Measurements from ENCODE around the gene GALNT2.

GALNT2 gene

GRCh38 chr1:230220478-230220877 lies 153.4 kb downstream of the GALNT2 start:
- no peak for DNase-seq

GRCh38 chr1:230220907-230221306 lies 153.9 kb downstream of the GALNT2 start:
- no peak for DNase-seq

GRCh38 chr1:230222678-230223077 lies 155.6 kb downstream of the GALNT2 start:
- DNase-seq, result no peak

DNA sequence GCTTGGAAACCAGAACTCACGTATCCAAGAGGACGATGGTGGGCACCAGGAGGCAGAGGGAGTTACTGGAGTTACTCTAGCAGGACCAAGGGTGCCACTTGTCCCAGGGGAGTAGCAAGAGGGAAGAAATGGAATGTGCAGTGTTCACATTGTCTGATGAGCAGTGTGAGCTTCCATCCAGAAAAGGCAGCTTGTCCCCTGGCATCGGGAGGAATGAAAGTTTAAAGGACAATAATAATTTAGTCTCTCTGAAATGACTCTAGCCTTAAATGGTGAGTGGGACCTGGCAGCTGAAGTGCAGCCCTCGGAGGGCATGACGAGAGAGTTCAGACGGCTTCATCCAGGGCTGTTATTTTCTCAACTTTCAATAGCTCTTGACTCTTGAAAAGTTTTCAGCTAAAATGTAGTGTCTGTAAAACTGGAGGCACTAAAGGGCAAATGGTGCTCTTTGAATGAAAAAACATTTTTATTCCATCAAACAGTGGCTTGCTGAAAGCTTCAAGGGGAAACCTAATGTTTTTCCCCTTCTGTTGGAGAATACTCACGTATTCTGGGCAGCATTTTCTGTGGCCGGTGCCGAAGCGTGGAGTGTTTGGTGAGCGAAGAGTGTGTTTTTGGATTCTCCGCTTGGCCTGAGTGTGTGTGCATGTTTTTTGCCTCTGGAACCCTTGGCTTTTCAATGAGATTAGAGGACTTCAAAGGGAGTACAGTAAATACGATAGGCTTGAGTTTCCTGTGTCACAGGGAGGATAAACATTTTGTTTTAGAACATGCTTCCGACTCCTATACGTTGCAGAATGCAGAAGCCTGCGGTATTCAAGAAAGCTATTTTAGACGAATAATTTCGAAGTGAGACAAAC lies 157.3 kb downstream of the GALNT2 start:
- no peak for DNase-seq

DNA sequence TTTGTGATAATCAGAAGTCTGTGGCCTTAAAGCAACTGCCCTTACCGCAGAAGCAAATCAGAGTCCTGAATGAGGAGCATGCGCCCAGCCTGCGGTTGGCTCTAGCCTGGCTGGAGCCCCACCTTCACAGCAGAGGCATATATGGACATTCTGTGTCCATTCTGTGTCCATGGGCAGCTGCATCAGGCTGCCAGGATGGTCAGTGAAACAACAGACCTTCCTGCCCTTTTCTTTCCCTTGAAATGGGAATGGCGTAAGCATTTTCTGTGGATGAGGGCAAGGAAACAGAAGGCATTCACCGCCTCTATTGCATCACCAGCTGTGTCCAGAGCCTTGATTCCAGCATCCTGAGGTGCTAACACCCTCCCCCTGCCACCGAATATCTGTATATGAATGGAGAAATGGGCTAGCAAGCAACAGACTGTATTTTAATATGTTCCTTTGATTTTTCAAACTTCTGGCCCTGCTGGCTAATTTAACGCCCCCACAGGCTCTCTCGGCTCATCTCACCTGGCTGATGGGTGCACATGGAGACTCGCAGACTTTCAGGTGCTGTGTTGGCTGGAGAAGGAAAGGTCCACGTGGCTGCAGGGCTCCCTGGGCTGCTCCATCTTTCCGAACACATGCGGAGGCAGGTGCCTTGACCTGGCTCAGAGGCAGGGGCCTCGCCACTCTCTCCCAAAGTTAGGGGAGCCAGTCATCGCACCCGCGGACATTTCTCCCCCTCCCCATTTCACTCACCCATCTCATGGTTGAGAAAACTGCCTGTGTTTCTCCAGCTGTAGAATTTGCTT lies 159.2 kb downstream of the GALNT2 start:
- DNase-seq, result no peak

DNA sequence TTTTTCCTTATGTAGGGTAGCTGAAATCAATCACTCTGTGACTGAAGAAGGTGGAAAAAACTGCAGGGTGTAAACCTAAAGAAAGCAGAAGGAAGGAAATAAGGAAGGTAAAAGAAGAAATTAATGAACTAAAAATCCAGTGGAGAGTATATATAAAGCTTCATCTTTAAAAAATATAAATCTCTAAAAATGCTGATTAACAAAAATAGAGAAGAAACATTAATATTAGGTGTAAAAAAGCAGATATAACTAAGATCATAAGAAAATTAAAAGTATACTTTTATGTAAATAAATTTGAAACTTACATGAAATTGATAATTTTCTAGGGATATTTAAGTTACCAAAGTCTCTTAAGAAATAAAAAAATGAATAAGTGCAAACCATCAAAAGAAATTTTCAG lies 159.8 kb downstream of the GALNT2 start:
- no peak for DNase-seq

DNA sequence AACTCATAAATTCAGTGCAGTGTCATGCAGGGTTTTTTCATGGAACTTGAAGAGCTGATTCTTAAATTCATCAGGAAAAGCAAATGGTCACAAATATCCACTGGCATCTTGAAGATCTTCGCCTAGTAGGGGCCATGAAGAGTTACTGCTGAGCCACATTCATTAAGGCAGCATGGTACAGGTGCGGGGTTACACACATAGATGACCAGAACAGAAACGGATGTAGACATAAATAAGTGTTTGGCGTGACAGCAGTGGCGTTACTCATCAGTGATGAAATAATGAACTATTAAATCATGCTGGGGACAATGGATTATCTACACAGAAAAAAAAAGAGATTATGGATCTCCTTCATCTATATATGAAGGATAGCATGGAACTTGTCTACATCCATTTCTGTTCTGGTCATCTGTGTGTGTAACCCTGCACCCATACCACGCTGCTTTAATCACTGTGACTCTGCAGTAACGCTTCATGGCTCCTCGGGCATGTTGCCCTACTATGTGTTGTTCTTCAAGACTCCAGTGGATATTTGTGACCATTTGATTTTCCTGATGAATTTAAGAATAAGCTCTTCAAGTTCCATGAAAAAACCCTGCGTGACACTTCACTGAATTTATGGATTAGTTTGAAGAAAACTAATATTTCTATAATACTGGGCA lies 161.3 kb downstream of the GALNT2 start:
- no peak for DNase-seq

DNA sequence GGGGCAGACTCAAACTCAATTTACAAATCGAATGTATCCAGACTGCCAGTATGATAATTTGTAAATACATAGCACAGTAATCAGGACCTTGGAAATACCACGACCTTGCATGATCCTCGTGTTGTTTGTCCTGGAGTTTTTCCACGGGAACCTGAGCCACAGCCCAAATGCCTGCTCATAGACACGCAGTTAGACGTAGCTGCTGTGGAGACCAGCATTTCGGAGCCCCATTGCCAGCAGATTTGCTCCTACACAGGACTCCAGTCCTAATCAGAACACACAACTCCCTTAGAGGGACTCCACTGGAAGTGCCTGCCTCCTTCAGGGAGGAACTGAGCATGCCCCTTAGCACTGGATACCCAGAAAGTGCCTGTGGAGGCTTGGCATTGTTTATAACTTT lies 163.2 kb downstream of the GALNT2 start:
- DNase-seq, result no peak

- no peak for DNase-seq
These were observed 164.1 kb downstream of the GALNT2 start for GRCh38 chr1:230230948-230231773.

DNA sequence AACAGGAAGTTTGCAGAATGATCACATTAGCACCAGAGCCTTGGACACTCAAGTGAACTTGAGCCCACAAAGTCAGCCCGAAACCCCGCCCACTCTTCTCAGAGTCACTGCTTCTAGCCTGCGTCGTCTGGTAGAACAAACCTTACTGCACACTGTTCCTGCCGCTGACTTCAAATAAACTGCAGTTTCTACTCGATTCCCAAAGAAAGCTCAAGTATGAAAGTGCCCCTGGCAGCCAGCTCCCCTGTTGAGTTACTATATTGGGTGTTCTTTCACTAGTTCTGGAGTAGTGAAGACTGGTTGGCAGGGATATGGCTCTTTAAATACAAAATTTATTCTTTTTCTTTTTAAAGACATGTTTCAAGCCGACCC lies 164.7 kb downstream of the GALNT2 start:
- DNase-seq, result no peak

DNA sequence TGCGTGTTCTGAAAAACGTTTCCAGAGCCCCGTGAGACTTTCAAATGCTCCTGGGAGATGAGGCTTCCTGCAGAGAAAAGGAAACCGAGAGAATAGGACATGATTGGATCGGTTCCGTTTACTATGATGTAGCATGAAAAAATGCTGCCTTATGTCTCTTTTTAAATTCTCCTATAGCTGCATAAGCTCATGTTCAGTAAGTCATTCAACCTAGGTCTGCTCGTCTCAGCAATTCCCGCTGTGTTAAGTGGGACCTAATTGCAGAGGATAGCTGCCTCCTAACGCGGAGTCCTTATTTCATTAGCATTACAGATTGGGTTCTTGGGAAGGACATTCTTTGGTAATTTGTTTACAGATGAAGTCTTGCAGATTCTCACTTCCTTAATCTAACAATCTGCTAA lies 165.3 kb downstream of the GALNT2 start:
- DNase-seq, result no peak

GRCh38 chr1:230233786-230234185 lies 166.7 kb downstream of the GALNT2 start:
- no peak for DNase-seq

DNA sequence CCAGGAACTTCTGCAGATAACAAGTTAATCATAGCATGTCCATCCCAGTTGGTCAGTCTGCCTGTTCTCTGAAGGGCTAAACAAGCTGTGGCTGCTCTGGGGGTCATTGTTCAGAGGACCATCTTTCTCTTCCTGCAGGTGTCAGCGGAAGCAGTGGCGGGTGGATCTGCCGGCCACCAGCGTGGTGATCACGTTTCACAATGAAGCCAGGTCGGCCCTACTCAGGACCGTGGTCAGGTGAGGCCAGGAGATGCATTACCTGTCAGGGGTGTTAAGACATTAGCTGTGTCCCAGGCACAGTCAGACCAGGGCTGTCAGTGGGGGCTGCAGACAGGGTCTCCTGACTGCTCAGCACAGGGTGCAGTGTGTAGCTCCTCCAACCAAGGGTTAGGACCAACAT lies 168.8 kb downstream of the GALNT2 start:
- DNase-seq, result no peak

- no peak for DNase-seq
These were observed 169.4 kb downstream of the GALNT2 start for GRCh38 chr1:230236301-230237008.

GRCh38 chr1:230237009-230237370 lies 170.0 kb downstream of the GALNT2 start:
- no peak for DNase-seq

DNA sequence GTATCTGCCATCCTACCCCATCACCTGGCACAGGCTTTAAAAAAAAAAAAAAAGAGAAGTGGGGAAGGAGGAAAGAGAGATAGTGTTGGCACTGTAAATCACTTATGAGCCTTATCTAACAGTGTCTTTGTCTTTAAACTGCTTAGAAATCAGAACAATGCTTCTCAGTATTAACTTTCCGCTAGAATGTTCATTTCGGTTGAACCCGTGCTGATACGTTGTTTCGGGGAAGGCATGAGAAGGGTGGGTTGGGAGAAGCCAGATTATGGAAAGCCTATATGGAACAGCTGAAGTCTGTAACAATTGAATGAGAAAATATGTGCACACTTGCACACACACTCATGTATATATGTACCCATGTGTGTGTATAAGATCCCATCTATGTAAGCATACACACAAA lies 170.8 kb downstream of the GALNT2 start:
- no peak for DNase-seq

DNA sequence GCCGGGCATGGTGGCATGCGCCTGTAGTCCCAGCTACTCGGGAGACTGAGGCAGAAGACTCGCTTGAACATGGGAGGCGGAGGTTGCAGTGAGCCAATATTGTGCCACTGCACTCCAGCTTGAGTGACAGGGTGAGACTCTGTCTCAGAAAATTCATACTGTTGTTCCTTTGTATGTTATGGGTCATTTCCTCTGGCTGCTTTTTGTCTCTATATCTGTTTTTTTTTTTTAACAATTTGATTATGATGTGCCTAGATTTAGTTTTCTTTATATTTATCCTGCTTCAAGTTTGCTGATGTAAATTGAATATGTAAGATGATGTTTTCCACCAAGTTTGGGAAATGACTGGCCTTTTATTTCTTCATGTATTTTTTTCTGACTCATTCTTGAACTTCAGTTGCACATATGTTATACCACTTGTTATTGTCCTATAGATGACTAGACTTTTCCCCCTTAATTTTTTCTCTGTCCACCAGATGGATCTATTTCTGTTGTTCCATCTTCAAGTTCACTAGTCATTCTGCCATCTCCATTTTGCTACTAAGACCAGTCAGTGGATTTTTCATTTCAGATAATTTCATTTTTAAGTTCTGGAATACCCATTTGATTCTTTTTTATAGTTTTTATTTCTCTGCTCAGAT lies 173.5 kb downstream of the GALNT2 start:
- no peak for DNase-seq

DNA sequence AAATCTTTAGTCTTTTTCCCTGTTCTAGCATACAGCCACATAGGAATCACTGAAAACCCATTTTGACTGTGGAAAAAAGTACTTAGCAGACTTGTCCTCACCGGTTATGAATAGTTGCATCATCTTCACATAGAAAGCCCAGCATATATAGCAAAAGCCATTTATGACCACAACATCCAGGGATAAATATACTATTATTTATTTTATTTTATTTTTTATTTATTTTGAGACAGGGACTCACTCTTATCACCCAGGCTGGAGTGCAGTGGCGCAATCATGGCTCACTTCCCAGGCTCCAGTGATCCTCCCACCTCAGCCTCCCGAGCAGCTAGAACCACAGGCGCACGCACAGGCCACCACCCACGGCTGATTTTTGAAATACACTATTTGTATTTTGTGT lies 175.3 kb downstream of the GALNT2 start:
- DNase-seq, result no peak

DNA sequence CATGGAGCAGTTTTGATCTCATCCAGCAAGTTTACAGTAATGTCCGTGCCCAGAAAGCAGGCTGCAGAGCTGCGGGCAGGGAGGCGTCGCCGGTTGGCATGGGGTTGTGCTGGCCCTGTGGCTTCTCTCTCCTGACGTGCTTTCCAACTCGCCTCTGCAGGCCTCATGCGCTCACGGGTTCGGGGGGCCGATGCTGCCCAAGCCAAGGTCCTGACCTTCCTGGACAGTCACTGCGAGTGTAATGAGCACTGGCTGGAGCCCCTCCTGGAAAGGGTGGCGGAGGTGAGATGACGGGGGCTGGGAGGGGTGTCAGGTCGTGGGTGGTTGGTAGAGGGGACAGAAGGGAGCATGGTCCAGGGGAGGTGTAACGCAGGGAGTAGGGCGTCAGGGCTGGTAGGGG lies 176.1 kb downstream of the GALNT2 start:
- no peak for DNase-seq

- DNase-seq, result no peak
These were observed 176.7 kb downstream of the GALNT2 start for GRCh38 chr1:230243583-230244353.

- DNase-seq, result no peak
These were observed 179.5 kb downstream of the GALNT2 start for GRCh38 chr1:230246551-230246950.

Measured in CD4-positive, alpha-beta T cell treated with Interleukin-15 for 1 hour (primary cell).